ENCODE data around the gene DLX4. TPM values are rescaled to one million over a fixed set of nuclear protein-coding genes. Genes with fewer than 3 reads are reported as not detected.

DLX4 gene
- total RNA-seq (2022; extraction: Qiagen RNA extraction; ENCODE audit: low read depth) = 1.7 to 2.3 TPM (median 2.3 TPM) in 5 replicates

DNA sequence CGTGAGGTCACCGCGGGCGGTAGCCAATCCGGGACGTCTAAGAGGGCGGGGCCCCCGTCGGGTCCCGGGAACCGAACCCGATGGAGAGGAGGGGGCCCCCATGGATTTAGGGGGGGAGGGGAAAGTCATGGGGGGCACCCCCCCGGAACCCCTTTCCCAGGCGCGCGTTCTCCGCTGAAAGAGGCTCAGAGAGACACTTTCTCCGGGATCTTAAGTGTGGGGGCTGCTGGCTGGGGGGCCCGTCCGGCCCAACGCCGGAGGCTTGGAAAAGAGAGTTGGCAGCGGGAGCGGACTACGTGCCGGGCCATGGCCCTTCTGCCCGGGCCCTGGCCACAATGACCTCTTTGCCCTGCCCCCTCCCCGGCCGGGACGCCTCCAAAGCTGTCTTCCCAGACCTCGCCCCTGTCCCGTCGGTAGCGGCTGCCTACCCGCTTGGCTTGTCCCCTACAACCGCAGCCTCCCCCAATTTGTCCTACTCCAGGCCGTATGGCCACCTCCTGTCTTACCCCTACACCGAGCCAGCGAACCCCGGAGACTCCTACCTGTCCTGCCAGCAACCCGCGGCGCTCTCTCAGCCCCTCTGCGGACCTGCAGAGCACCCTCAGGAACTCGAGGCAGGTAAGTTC lies at the start of gene DLX4:
Gene DLX4, plus strand, starts transcription at position 57 of the 626 bp plus-strand sequence. Its CDS starts 279 bp downstream, at position 336.

DNA sequence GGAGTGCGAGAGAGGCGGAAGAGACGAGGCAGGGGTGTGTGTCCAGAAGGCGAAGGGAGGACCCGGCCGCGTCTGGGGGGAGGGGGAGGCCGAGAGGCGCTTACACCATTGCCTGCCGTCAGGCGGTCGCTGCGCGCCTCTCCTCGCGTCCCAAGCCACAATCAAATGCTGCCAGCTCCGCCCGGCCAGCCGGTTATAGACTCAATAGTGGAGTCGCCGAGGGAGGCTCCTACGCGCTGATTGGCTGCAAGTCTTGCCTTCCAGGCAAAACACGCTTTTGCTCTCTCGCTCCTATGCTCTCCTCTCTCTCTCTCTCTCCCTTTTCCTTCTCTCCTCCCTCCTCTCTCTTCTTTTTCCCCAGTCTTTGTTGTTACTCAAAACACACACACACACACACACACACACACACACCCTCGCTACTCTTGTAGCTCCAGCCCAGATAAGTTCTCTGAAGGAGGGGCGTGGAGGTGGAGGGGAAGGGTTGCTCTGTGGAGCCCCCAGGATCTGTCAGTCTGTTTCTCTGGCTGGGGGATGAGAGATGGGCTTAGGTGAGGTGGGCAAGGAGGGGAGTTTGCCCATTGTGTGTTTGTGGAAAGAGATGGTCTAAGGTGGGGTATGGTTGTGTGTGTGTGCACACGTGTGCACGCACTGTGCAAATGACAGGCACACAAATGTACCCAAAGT lies 26.2 kb downstream of the DLX4 start, which contains the start of gene DLX3:
Gene DLX3, minus strand, starts transcription at position 170 of the 684 bp plus-strand sequence. CDS start 226 bp downstream, outside the sequence.

Other genes with a start within 250 kb of the DLX4 start
- 1.2 to 1.3 TPM (median 1.2 TPM) in 5 replicates for gene FAM117A, start 205.1 kb upstream of the DLX4 start, total RNA-seq (2022; extraction: Qiagen RNA extraction; ENCODE audit: low read depth)
- gene KAT7, start 180.5 kb upstream of the DLX4 start, total RNA-seq (2022; extraction: Qiagen RNA extraction; ENCODE audit: low read depth) = 24.0 to 28.7 TPM (median 27.4 TPM) in 5 replicates
- gene TAC4, start 121.1 kb upstream of the DLX4 start, total RNA-seq (2022; extraction: Qiagen RNA extraction; ENCODE audit: low read depth) = not detected in 5 replicates
- 0.05 to 0.10 TPM (median 0.07 TPM) in 4 of 5 replicates, not detected in the other for gene DLX3, start 26.0 kb downstream of the DLX4 start, total RNA-seq (2022; extraction: Qiagen RNA extraction; ENCODE audit: low read depth)
- 402 to 477 TPM (median 461 TPM) in 5 replicates for gene ITGA3, start 86.9 kb downstream of the DLX4 start, total RNA-seq (2022; extraction: Qiagen RNA extraction; ENCODE audit: low read depth)
- gene PDK2, start 126.2 kb downstream of the DLX4 start, total RNA-seq (2022; extraction: Qiagen RNA extraction; ENCODE audit: low read depth) = 10.4 to 19.1 TPM (median 16.7 TPM) in 5 replicates
- 0.23 to 0.68 TPM (median 0.32 TPM) in 5 replicates for gene SAMD14, start 161.0 kb downstream of the DLX4 start, total RNA-seq (2022; extraction: Qiagen RNA extraction; ENCODE audit: low read depth)
- gene PPP1R9B, start 181.5 kb downstream of the DLX4 start, total RNA-seq (2022; extraction: Qiagen RNA extraction; ENCODE audit: low read depth) = 39.3 to 55.0 TPM (median 50.7 TPM) in 5 replicates
- 1.3 to 1.9 TPM (median 1.7 TPM) in 5 replicates for gene SGCA, start 196.8 kb downstream of the DLX4 start, total RNA-seq (2022; extraction: Qiagen RNA extraction; ENCODE audit: low read depth)
- gene COL1A1, start 232.4 kb downstream of the DLX4 start, total RNA-seq (2022; extraction: Qiagen RNA extraction; ENCODE audit: low read depth) = 6.1 to 9.5 TPM (median 7.9 TPM) in 5 replicates